Trophoblast cell (in vitro differentiated cells and primary cell): ENCODE results near the gene SELENOS.

Source experiments
- DNase-seq, 2 donors: peaks; one replicate each; pipeline ENCODE4 v3.0.0-alpha.2; 2016
- H2AFZ ChIP-seq: 2 replicates; pipeline ENCODE4 v1.6.1; 2013; ENCODE audit warnings: low read length, moderate library complexity, mild to moderate bottlenecking; ENCODE audit not compliant: insufficient read depth, poor library complexity
- H2AK5ac ChIP-seq: 2 replicates; pipeline ENCODE4 v1.6.1; 2013; ENCODE audit warnings: mild to moderate bottlenecking, low read length
- H2BK120ac ChIP-seq: 2 replicates; pipeline ENCODE4 v1.6.1; 2013; ENCODE audit warnings: low read length, mild to moderate bottlenecking, moderate library complexity; ENCODE audit not compliant: insufficient read depth, poor library complexity
- H2BK12ac ChIP-seq: 2 replicates; pipeline ENCODE4 v1.6.1; 2013; ENCODE audit warnings: mild to moderate bottlenecking, low read length, moderate library complexity
- H2BK5ac ChIP-seq: 2 replicates; pipeline ENCODE4 v1.6.1; 2013; ENCODE audit warnings: low read length, low read depth, moderate library complexity, mild to moderate bottlenecking; ENCODE audit not compliant: poor library complexity
- H3K14ac ChIP-seq: 2 replicates; pipeline ENCODE4 v1.6.1; 2013; ENCODE audit warnings: mild to moderate bottlenecking, low read length
- H3K18ac ChIP-seq: 2 replicates; pipeline ENCODE4 v1.6.1; 2013; ENCODE audit warnings: mild to moderate bottlenecking, low read length
- H3K23ac ChIP-seq: 2 replicates; pipeline ENCODE4 v1.6.1; 2013; ENCODE audit warnings: low read length
- H3K27ac ChIP-seq: 2 replicates; pipeline ENCODE4 v1.5.1; 2013; ENCODE audit warnings: low read depth, mild to moderate bottlenecking, inconsistent platforms, low read length, moderate library complexity
- H3K27me3 ChIP-seq: 2 replicates; pipeline ENCODE4 v1.6.1; 2013; ENCODE audit warnings: inconsistent platforms, mild to moderate bottlenecking, low read length, moderate library complexity; ENCODE audit not compliant: insufficient read depth
- H3K36me3 ChIP-seq, 2 experiments: 1 replicate in 1 of 2; 2 replicates in 1 of 2; pipeline ENCODE4 v1.6.1; 2013; ENCODE audit warnings: low read length in 2 of 2, mild to moderate bottlenecking in 2 of 2, moderate library complexity in 1 of 2; ENCODE audit not compliant: insufficient read depth in 2 of 2, control insufficient read depth in 1 of 2
- H3K4ac ChIP-seq: 2 replicates; pipeline ENCODE4 v1.6.1; 2013; ENCODE audit warnings: low read depth, mild to moderate bottlenecking, low read length, moderate library complexity
- H3K4me1 ChIP-seq, 2 experiments: 1 replicate in 1 of 2; 2 replicates in 1 of 2; pipeline ENCODE4 v1.6.1; 2013; ENCODE audit warnings: low read length in 2 of 2, mild to moderate bottlenecking in 2 of 2, moderate library complexity in 1 of 2; ENCODE audit not compliant: insufficient read depth in 2 of 2, control insufficient read depth in 1 of 2
- H3K4me2 ChIP-seq: 2 replicates; pipeline ENCODE4 v1.6.1; 2013; ENCODE audit warnings: inconsistent platforms, mild to moderate bottlenecking, low read length, moderate library complexity
- H3K4me3 ChIP-seq: 2 replicates; pipeline ENCODE4 v1.5.1; 2013; ENCODE audit warnings: mild to moderate bottlenecking, low read depth, low read length, inconsistent platforms
- H3K79me1 ChIP-seq: one replicate; pipeline ENCODE4 v1.6.1; 2013; ENCODE audit warnings: low read length
- H3K79me2 ChIP-seq: 2 replicates; pipeline ENCODE4 v1.6.1; 2013; ENCODE audit warnings: low read length, mild to moderate bottlenecking; ENCODE audit not compliant: control insufficient read depth, insufficient read depth, poor library complexity
- H3K9ac ChIP-seq: 2 replicates; pipeline ENCODE4 v1.6.1; 2013; ENCODE audit warnings: mild to moderate bottlenecking, low read length
- H3K9me3 ChIP-seq: 2 replicates; pipeline ENCODE4 v1.6.1; 2013; ENCODE audit warnings: low read depth, mild to moderate bottlenecking, control low read depth, inconsistent platforms, low read length; ENCODE audit not compliant: insufficient read depth
- H4K12ac ChIP-seq: 2 replicates; pipeline ENCODE4 v1.6.1; 2013; ENCODE audit warnings: low read depth, mild to moderate bottlenecking, low read length, moderate library complexity
- H4K8ac ChIP-seq: 2 replicates; pipeline ENCODE4 v1.6.1; 2013; ENCODE audit warnings: low read depth, mild to moderate bottlenecking, low read length, moderate library complexity
- H4K91ac ChIP-seq: one replicate; pipeline ENCODE4 v1.6.1; 2013; ENCODE audit warnings: low read depth, mild to moderate bottlenecking, low read length, moderate library complexity
- WGBS: extraction: QIAGEN DNeasy Blood & Tissue Kit; methylation state at CpG from one replicate; pipeline ENCODE4 v1.1.7; 2013; ENCODE audit warnings: missing lambda C conversion rate; ENCODE audit not compliant: insufficient read length, insufficient coverage; ENCODE audit errors: extremely low coverage; 5-methylcytosine and 5-hydroxymethylcytosine counted together

SELENOS gene

DNA sequence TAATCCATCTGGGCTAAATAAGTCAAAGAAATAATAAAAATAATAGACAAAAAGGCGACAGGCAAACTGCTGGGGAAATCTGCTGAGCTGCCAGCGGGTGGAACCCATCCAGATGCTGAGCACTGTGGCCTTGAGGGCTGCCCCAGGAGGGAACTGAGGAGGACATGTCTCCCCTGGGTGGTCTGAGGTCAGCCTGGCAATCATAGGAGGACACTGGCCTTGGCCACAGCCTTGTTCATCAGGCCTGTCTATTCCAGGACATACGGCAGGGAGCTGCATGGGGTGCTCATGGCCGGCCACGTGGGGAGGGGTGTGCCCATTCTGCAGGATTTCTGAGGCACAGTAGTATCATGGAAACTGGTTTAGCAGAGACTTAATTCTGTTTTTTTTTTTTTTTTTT lies 39.2 kb upstream of the SELENOS start:
- Histone ChIP-seq H4K8ac (no peak overlapping the region), H3K9ac (no peak overlapping the region), H3K9me3 (no peaks in the 10 kb centered on the region), H3K27ac (no peak overlapping the region), H3K27me3 (no peaks in the 10 kb centered on the region), H2BK5ac (no peak overlapping the region), H3K23ac (no peak overlapping the region), H3K4ac (no peak overlapping the region), H3K4me3 (no peak overlapping the region), H2BK120ac (no peak overlapping the region), H3K79me2 (no peaks in the 10 kb centered on the region), H3K36me3 (no peaks in the 10 kb centered on the region), H2AFZ (no peak overlapping the region), H3K14ac (no peak overlapping the region), H2AK5ac (no peak overlapping the region), H3K4me2 (no peak overlapping the region), H4K12ac (no peak overlapping the region), H2BK12ac (no peak overlapping the region), H3K4me1 (no peaks in the 10 kb centered on the region), H3K18ac (no peak overlapping the region), H3K79me1 (no peaks in the 10 kb centered on the region), H4K91ac (no peak overlapping the region)
- no CpG with 5 or more reads among the region's 5 CpGs for WGBS
- DNase-seq = no peak

DNA sequence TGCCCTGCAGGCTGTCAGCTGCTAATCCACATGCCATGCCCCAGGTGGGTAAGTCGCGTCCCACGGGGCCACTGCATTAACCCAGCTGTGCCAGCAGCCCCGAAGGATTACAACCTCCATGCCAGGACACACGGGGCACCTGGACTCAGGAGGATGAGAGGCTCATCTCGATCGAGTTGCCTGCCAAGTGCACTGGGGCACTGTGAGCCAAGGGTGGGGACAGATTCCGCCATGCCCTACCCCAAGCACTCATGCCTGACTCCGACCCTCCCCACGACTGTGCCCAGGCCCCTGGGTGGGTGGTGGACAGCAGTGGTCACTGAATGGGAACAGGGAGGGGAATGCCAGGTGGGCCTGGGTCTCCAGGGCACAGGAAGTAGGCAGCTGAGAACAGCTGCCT lies 38.5 kb upstream of the SELENOS start:
- H2BK120ac ChIP-seq = no peak overlapping the region
- H2AK5ac ChIP-seq = no peak overlapping the region
- no peaks in the 10 kb centered on the region for H3K27me3 ChIP-seq
- no peak overlapping the region for H3K18ac ChIP-seq
- H4K8ac ChIP-seq = no peak overlapping the region
- H3K23ac ChIP-seq = no peak overlapping the region
- no peak overlapping the region for H3K27ac ChIP-seq
- H2BK12ac ChIP-seq = no peak overlapping the region
- no CpG with 5 or more reads among the region's 10 CpGs for WGBS
- no peak overlapping the region for H3K4me3 ChIP-seq
- H2BK5ac ChIP-seq = no peak overlapping the region
- no peaks in the 10 kb centered on the region for H3K4me1 ChIP-seq
- H3K14ac ChIP-seq = no peak overlapping the region
- H3K79me1 ChIP-seq = no peaks in the 10 kb centered on the region
- H3K4ac ChIP-seq = no peak overlapping the region
- H3K9me3 ChIP-seq = no peaks in the 10 kb centered on the region
- no peak overlapping the region for H3K4me2 ChIP-seq
- no peak overlapping the region for H2AFZ ChIP-seq
- DNase-seq = no peak
- no peaks in the 10 kb centered on the region for H3K79me2 ChIP-seq
- no peak overlapping the region for H4K12ac ChIP-seq
- no peaks in the 10 kb centered on the region for H3K36me3 ChIP-seq
- H4K91ac ChIP-seq = no peak overlapping the region
- H3K9ac ChIP-seq = no peak overlapping the region

DNA sequence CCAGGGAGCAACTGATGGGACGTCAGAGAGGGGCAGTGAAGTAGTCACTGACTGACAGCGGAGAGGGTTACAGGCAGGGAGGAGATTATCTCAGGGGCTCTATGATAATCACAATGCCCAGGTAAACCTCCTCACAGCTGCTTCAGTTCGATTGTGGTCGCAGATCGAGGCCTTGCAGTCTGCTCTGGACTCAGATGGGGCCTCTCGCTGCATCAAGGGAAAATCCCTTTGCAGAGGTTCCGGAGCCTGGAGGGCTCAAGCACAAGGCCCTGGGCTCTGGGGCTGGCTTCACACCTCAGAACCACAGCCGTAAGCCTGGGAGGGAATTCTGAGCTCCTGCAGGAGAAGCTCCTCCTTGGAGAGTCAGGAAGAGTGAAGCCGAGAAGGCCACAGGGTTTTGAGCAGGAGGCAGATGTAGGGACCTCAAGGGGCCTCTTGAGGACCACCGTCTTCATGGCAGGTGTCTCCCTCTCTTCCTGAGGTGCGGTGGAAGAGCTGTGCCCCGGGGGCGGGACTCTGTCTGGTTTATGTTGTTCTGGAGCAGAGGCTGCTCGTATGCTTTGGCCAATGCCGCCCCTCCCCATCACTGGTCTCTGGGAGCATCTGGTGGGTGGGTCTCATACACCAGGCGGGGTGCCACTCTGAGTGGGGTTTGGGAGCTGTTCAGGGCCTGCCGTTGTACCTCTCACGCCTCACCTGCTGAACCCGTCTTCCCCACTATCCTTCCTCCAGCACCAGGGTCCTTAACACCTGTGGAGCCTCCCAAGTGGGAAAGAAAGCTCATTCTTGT lies 37.2 kb upstream of the SELENOS start:
- Histone ChIP-seq H3K4me2 (no peak overlapping the region), H4K12ac (no peak overlapping the region), H3K9ac (no peak overlapping the region), H4K91ac (no peak overlapping the region), H3K27ac (no peak overlapping the region), H3K4me3 (no peak overlapping the region), H2BK120ac (no peak overlapping the region), H3K4me1 (no peaks in the 10 kb centered on the region), H2AFZ (no peak overlapping the region), H3K9me3 (no peaks in the 10 kb centered on the region), H3K27me3 (no peaks in the 10 kb centered on the region), H3K18ac (no peak overlapping the region), H4K8ac (no peak overlapping the region), H3K79me1 (no peaks in the 10 kb centered on the region), H3K36me3 (no peaks in the 10 kb centered on the region), H3K14ac (no peak overlapping the region), H2BK5ac (no peak overlapping the region), H3K23ac (no peak overlapping the region), H2AK5ac (no peak overlapping the region), H2BK12ac (no peak overlapping the region), H3K79me2 (no peaks in the 10 kb centered on the region), H3K4ac (no peak overlapping the region)
- WGBS = no CpG with 5 or more reads among the region's 19 CpGs
- no peak for DNase-seq

DNA sequence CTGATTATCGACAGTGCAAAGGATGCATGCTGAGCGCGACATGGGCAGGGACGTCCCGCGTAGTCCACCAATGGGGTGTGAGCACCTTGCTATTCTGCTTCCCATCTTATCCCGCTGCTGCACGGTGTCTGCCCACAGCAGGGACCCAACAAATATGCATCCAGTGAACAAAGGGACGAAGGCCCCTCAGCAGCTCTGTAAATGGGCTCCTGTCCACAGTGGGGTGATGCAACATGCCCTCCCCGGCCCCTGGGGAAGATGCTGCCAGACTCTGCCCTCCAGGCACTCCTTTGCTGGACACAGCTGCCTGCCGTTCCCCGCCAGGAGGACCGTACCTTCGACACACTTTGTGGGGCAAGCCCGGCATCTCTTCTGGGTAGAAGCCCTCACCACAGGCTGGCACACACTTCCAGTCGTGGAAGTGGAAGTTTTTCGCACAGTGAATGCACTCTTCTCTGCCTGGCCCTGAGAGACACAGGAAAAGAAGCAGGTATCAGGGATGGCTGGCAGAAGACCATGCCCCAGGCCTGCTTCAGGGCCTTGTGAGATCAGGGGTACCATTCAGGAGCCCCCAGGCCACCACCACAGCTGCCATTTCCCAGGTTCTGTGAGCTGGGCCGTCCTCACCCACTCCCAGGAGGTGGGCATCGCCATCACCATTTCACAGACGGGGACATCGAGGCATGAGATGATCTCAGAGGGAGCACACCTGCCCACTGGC lies 35.9 kb upstream of the SELENOS start:
- no peaks in the 10 kb centered on the region for H3K79me2 ChIP-seq
- no peaks in the 10 kb centered on the region for H3K9me3 ChIP-seq
- no peak overlapping the region for H2BK12ac ChIP-seq
- no CpG with 5 or more reads among the region's 21 CpGs for WGBS
- H2BK120ac ChIP-seq = no peak overlapping the region
- H3K23ac ChIP-seq = no peak overlapping the region
- no peak overlapping the region for H4K8ac ChIP-seq
- H2BK5ac ChIP-seq = no peak overlapping the region
- no peak overlapping the region for H3K4me3 ChIP-seq
- no peak overlapping the region for H3K27ac ChIP-seq
- H3K9ac ChIP-seq = no peak overlapping the region
- no peak overlapping the region for H2AFZ ChIP-seq
- H3K4me2 ChIP-seq = no peak overlapping the region
- no peaks in the 10 kb centered on the region for H3K27me3 ChIP-seq
- H3K14ac ChIP-seq = no peak overlapping the region
- H3K4me1 ChIP-seq = peaks cover 0 to 4% of the 10 kb centered on the region in 2 experiments
- no peak for DNase-seq
- H4K12ac ChIP-seq = no peak overlapping the region
- H3K36me3 ChIP-seq = no peaks in the 10 kb centered on the region
- no peak overlapping the region for H2AK5ac ChIP-seq
- no peaks in the 10 kb centered on the region for H3K79me1 ChIP-seq
- no peak overlapping the region for H4K91ac ChIP-seq
- H3K4ac ChIP-seq = no peak overlapping the region
- H3K18ac ChIP-seq = no peak overlapping the region
